CD4-positive, alpha-beta memory T cell (primary cell): ENCODE data around the gene TP53I11. TPM values are rescaled to one million over a fixed set of nuclear protein-coding genes. Genes with fewer than 3 reads are reported as not detected.
A peak's percentile ranks its signal among the peaks of the same experiment; 100 is the strongest.

Source experiments
- CTCF ChIA-PET: fragments of 350-600 bp; sonication (Branson Sonifier 250); formaldehyde crosslinking; loops from one replicate; lab custom pipeline; 2021; ENCODE audit warnings: inconsistent platforms; ENCODE audit not compliant: partially characterized antibody; lab: Charles Lee
- POLR2A ChIA-PET: fragments of 350-600 bp; sonication (Branson Sonifier 250); formaldehyde crosslinking; loops from one replicate; lab custom pipeline; 2021; ENCODE audit not compliant: partially characterized antibody; lab: Charles Lee
- DNase-seq, 5 donors: peaks; one replicate each; pipeline versions ENCODE4 v3.0.0 to v3.0.0-alpha.2; 2020 to 2022; ENCODE audit warnings: mixed read lengths in 1 of 5
- H3K27ac ChIP-seq: one replicate; pipeline ENCODE4 v1.7.0; 2013; ENCODE audit warnings: low read depth, low read length
- H3K27me3 ChIP-seq: 2 replicates; pipeline ENCODE4 v1.7.0; 2013; ENCODE audit warnings: mild to moderate bottlenecking, low read length, moderate library complexity; ENCODE audit not compliant: insufficient read depth
- H3K36me3 ChIP-seq: 2 replicates; pipeline ENCODE4 v1.7.0; 2013; ENCODE audit warnings: mild to moderate bottlenecking, low read length, moderate library complexity; ENCODE audit not compliant: insufficient read depth
- H3K4me1 ChIP-seq: 2 replicates; pipeline ENCODE4 v1.7.0; 2013; ENCODE audit warnings: mild to moderate bottlenecking, low read length, moderate library complexity; ENCODE audit not compliant: insufficient read depth
- H3K4me3 ChIP-seq, 2 donors: one replicate each; pipeline ENCODE4 v1.7.0; 2013; ENCODE audit warnings: low read length in 2 of 2, mild to moderate bottlenecking in 1 of 2
- H3K9me3 ChIP-seq, 2 donors: one replicate each; pipeline ENCODE4 v1.7.0; 2013; ENCODE audit warnings: low read length in 2 of 2, control low read depth in 1 of 2; ENCODE audit not compliant: control insufficient read depth in 1 of 2
- H3K27ac Mint-ChIP-seq, 7 donors: one replicate each; pipeline ENCODE4 v1.8.0; 2020 to 2021; ENCODE audit warnings: mixed read lengths in 7 of 7, mild to moderate bottlenecking in 6 of 7, inconsistent platforms in 3 of 7, moderate library complexity in 3 of 7
- H3K27me3 Mint-ChIP-seq, 2 donors: one replicate each; pipeline ENCODE4 v1.8.0; 2020 to 2021; ENCODE audit warnings: mixed read lengths in 2 of 2
- H3K36me3 Mint-ChIP-seq, 2 donors: one replicate each; pipeline ENCODE4 v1.8.0; 2020 to 2021; ENCODE audit warnings: mixed read lengths in 2 of 2, inconsistent platforms in 1 of 2, mild to moderate bottlenecking in 1 of 2
- H3K4me1 Mint-ChIP-seq, 4 donors: one replicate each; pipeline ENCODE4 v1.8.0; 2020 to 2021; ENCODE audit warnings: mixed read lengths in 4 of 4, mild to moderate bottlenecking in 1 of 4
- H3K4me3 Mint-ChIP-seq, 8 donors: one replicate each; pipeline ENCODE4 v1.8.0; 2020 to 2021; ENCODE audit warnings: mixed read lengths in 8 of 8, mild to moderate bottlenecking in 7 of 8, moderate library complexity in 6 of 8, inconsistent platforms in 3 of 8
- H3K9me3 Mint-ChIP-seq, 8 donors: one replicate each; pipeline ENCODE4 v1.8.0; 2020 to 2021; ENCODE audit warnings: mixed read lengths in 8 of 8, mild to moderate bottlenecking in 5 of 8, inconsistent platforms in 3 of 8, moderate library complexity in 1 of 8
- intact Hi-C: fragments of 100-400 bp; cut with micrococcal nuclease; formaldehyde crosslinking; loops from one replicate; pipeline ENCODE4 v1.15.1; 2023
- polyA plus RNA-seq, 2 donors: library from polyadenylated mRNA; unstranded; fragments of 300-500 nt; fragmentation: Illumina TruSeq; gene quantifications; one replicate each; pipeline ENCODE4 v1.2.3, GENCODE V29; 2021
- total RNA-seq, 2 experiments: library from RNA; stranded (reverse); gene quantifications; one replicate each; pipeline ENCODE4 v1.2.3, GENCODE V29; 2021

The TP53I11 gene
- total and polyA plus RNA-seq, 4 experiments from 2014 or later, result 1.1 to 7.0 (median 5.1) TPM

- Mint-ChIP-seq H3K36me3 (no peaks in the 10 kb centered on the region), H3K4me3 (peak overlapping the region; percentile 76 to 88 (median 82)), H3K4me1 (peaks cover 0 to 14% (median 3%) of the 10 kb centered on the region in 4 donors), H3K27me3 (no peaks in the 10 kb centered on the region), H3K9me3 (no peaks in the 10 kb centered on the region), H3K27ac (peak overlapping the region in 5 of 7 donors; percentile 53 to 80 (median 70))
- POLR2A ChIA-PET, result interaction anchor here (0.9 to 1.7 kb wide), 4 partner anchors 31 to 153 kb away, joined by 3 to 11 read pairs (median 6); no protein-coding TSS in a partner anchor
- CTCF ChIA-PET, result interaction anchor here (1.0 to 5.5 kb wide), 11 partner anchors 9 to 155 kb away, joined by 3 to 80 read pairs (median 7); no protein-coding TSS in a partner anchor
- intact Hi-C loops, result loop anchor here (5.0 kb wide), 2 partner anchors 128 to 153 kb away; no protein-coding TSS in a partner anchor
- H3K4me3 ChIP-seq, result peak overlapping the region; percentile 36 to 59
- DNase-seq, result peak in 4 of 5 donors; percentile 17 to 29 (median 22)
- H3K9me3 ChIP-seq, result no peaks in the 10 kb centered on the region
- peaks cover 3% of the 10 kb centered on the region for H3K4me1 ChIP-seq
- H3K27ac ChIP-seq, result peak overlapping the region; percentile 26
- H3K36me3 ChIP-seq, result no peaks in the 10 kb centered on the region
- no peaks in the 10 kb centered on the region for H3K27me3 ChIP-seq
Observed at GRCh38 chr11:44949160-44950030, 1.3 kb downstream of the TP53I11 start.

GRCh38 chr11:44948155-44948554 is 2.5 kb downstream of the TP53I11 start:
- H3K27ac Mint-ChIP-seq, result peak overlapping the region in 3 of 7 donors; percentile 6 to 58 (median 31)

GRCh38 chr11:44947114-44947513 is 3.6 kb downstream of the TP53I11 start:
- H3K4me1 Mint-ChIP-seq, result peaks cover 6 to 34% (median 12%) of the 10 kb centered on the region in 4 donors
- POLR2A ChIA-PET, result interaction anchor here (2.2 kb wide), 1 partner anchor 10 kb away, joined by 5 read pairs; no protein-coding TSS in a partner anchor
- intact Hi-C loops, result no loop called here

More at GRCh38 chr11:44948155-44948554, 2.5 kb downstream of the TP53I11 start:
- H3K4me3 ChIP-seq, result no peak overlapping the region
- H3K36me3 Mint-ChIP-seq, result no peaks in the 10 kb centered on the region
- H3K27me3 Mint-ChIP-seq, result no peaks in the 10 kb centered on the region
- H3K4me1 ChIP-seq, result peaks cover 9% of the 10 kb centered on the region
- H3K4me3 Mint-ChIP-seq, result peak overlapping the region in 6 of 8 donors; percentile 6 to 79 (median 40)
- H3K9me3 ChIP-seq, result no peaks in the 10 kb centered on the region
- DNase-seq, result no peak
- H3K4me1 Mint-ChIP-seq, result peaks cover 4 to 24% (median 11%) of the 10 kb centered on the region in 4 donors
- H3K27me3 ChIP-seq, result no peaks in the 10 kb centered on the region
- CTCF ChIA-PET, result interaction anchor here (0.8 to 5.5 kb wide), 7 partner anchors 11 to 155 kb away, joined by 3 to 80 read pairs (median 6); no protein-coding TSS in a partner anchor
- intact Hi-C loops, result no loop called here
- no peak overlapping the region for H3K27ac ChIP-seq
- no peaks in the 10 kb centered on the region for H3K36me3 ChIP-seq
- POLR2A ChIA-PET, result no interaction called here
- no peaks in the 10 kb centered on the region for H3K9me3 Mint-ChIP-seq

GRCh38 chr11:44946263-44946662 is 4.4 kb downstream of the TP53I11 start:
- Mint-ChIP-seq H3K36me3 (no peaks in the 10 kb centered on the region), H3K27ac (peak overlapping the region in 1 of 7 donors; percentile 47)

More at GRCh38 chr11:44947114-44947513, 3.6 kb downstream of the TP53I11 start:
- H3K9me3 ChIP-seq, result no peaks in the 10 kb centered on the region
- H3K4me3 ChIP-seq, result no peak overlapping the region
- DNase-seq, result no peak
- Mint-ChIP-seq H3K9me3 (no peaks in the 10 kb centered on the region), H3K4me3 (peak overlapping the region in 2 of 8 donors; percentile 21 to 39), H3K27me3 (no peaks in the 10 kb centered on the region), H3K27ac (peak overlapping the region in 1 of 7 donors; percentile 77), H3K36me3 (no peaks in the 10 kb centered on the region)
- CTCF ChIA-PET, result interaction anchor here (0.8 to 5.5 kb wide), 5 partner anchors 10 to 163 kb away, joined by 3 to 80 read pairs (median 6); no protein-coding TSS in a partner anchor
- no peaks in the 10 kb centered on the region for H3K36me3 ChIP-seq
- no peak overlapping the region for H3K27ac ChIP-seq
- H3K27me3 ChIP-seq, result no peaks in the 10 kb centered on the region
- H3K4me1 ChIP-seq, result peaks cover 14% of the 10 kb centered on the region

GRCh38 chr11:44945666-44946065 is 5.0 kb downstream of the TP53I11 start:
- no peaks in the 10 kb centered on the region for H3K27me3 Mint-ChIP-seq
- no peaks in the 10 kb centered on the region for H3K27me3 ChIP-seq
- no peak overlapping the region for H3K4me3 Mint-ChIP-seq
- no peak overlapping the region for H3K27ac ChIP-seq
- POLR2A ChIA-PET, result interaction anchor here (2.2 kb wide), 1 partner anchor 9 kb away, joined by 5 read pairs; no protein-coding TSS in a partner anchor
- no peak for DNase-seq
- no peaks in the 10 kb centered on the region for H3K36me3 Mint-ChIP-seq
- peaks cover 11% of the 10 kb centered on the region for H3K4me1 ChIP-seq
- intact Hi-C loops, result no loop called here
- H3K4me3 ChIP-seq, result no peak overlapping the region
- H3K27ac Mint-ChIP-seq, result no peak overlapping the region
- CTCF ChIA-PET, result interaction anchor here (1.1 to 5.5 kb wide), 5 partner anchors 9 to 158 kb away, joined by 3 to 80 read pairs (median 24); no protein-coding TSS in a partner anchor
- H3K36me3 ChIP-seq, result no peaks in the 10 kb centered on the region
- no peaks in the 10 kb centered on the region for H3K9me3 ChIP-seq
- H3K4me1 Mint-ChIP-seq, result peaks cover 7 to 30% (median 11%) of the 10 kb centered on the region in 4 donors
- no peaks in the 10 kb centered on the region for H3K9me3 Mint-ChIP-seq

More at GRCh38 chr11:44946263-44946662, 4.4 kb downstream of the TP53I11 start:
- no peaks in the 10 kb centered on the region for H3K9me3 Mint-ChIP-seq
- Histone ChIP-seq H3K9me3 (no peaks in the 10 kb centered on the region), H3K27ac (no peak overlapping the region), H3K27me3 (no peaks in the 10 kb centered on the region), H3K4me3 (no peak overlapping the region), H3K4me1 (peaks cover 14% of the 10 kb centered on the region), H3K36me3 (no peaks in the 10 kb centered on the region)
- H3K27me3 Mint-ChIP-seq, result no peaks in the 10 kb centered on the region
- intact Hi-C loops, result no loop called here
- POLR2A ChIA-PET, result interaction anchor here (2.2 kb wide), 1 partner anchor 10 kb away, joined by 5 read pairs; no protein-coding TSS in a partner anchor
- H3K4me3 Mint-ChIP-seq, result no peak overlapping the region
- peaks cover 7 to 33% (median 12%) of the 10 kb centered on the region in 4 donors for H3K4me1 Mint-ChIP-seq
- DNase-seq, result no peak
- CTCF ChIA-PET, result interaction anchor here (1.1 to 5.5 kb wide), 5 partner anchors 9 to 157 kb away, joined by 3 to 80 read pairs (median 24); no protein-coding TSS in a partner anchor

- intact Hi-C loops, result no loop called here
- Mint-ChIP-seq H3K27me3 (no peaks in the 10 kb centered on the region), H3K9me3 (no peaks in the 10 kb centered on the region), H3K4me1 (peaks cover 7 to 37% (median 15%) of the 10 kb centered on the region in 4 donors), H3K36me3 (no peaks in the 10 kb centered on the region), H3K4me3 (no peak overlapping the region), H3K27ac (no peak overlapping the region)
- Histone ChIP-seq H3K27ac (no peak overlapping the region), H3K36me3 (no peaks in the 10 kb centered on the region), H3K4me1 (peaks cover 11% of the 10 kb centered on the region), H3K9me3 (no peaks in the 10 kb centered on the region), H3K4me3 (no peak overlapping the region), H3K27me3 (no peaks in the 10 kb centered on the region)
- ChIA-PET CTCF (interaction anchor here (4.5 to 5.5 kb wide), 3 partner anchors 8 to 159 kb away, joined by 24 to 80 read pairs (median 51); no protein-coding TSS in a partner anchor), POLR2A (interaction anchor here (2.2 kb wide), 1 partner anchor 8 kb away, joined by 5 read pairs; no protein-coding TSS in a partner anchor)
- no peak for DNase-seq
Observed at GRCh38 chr11:44944853-44945235, 5.8 kb downstream of the TP53I11 start.
